ENCODE results near the gene GPR4. TPM values are rescaled to one million over a fixed set of nuclear protein-coding genes. Genes with fewer than 3 reads are reported as not detected.

GPR4 gene
- total RNA-seq, 2 experiments from 2014 or later = 0.38 TPM; not detected in 1

- Histone ChIP-seq H3K4me1 (ENCODE audit: insufficient read depth, low read length, poor library complexity, severe bottlenecking) (peaks cover 35% of the 10 kb centered on the region), H3K27ac (ENCODE audit: low read depth, low read length, poor library complexity, severe bottlenecking) (peak overlapping the region; percentile 16), H3K4me2 (ENCODE audit: low read length) (no peak overlapping the region), H3K36me3 (ENCODE audit: insufficient read depth, low read length) (peaks cover 3% of the 10 kb centered on the region; the same call in 1 of the 2 replicates), H3K9me3 (ENCODE audit: low read length) (no peaks in the 10 kb centered on the region), H2AFZ (ENCODE audit: low read length) (no peak overlapping the region), H4K20me1 (ENCODE audit: insufficient read depth, low read length) (no peaks in the 10 kb centered on the region), H3K9me2 (ENCODE audit: insufficient read depth, low read length) (no peaks in the 10 kb centered on the region), H3K4me3 (ENCODE audit: low read depth, low read length, poor library complexity, severe bottlenecking) (no peak overlapping the region), H3K79me2 (ENCODE audit: insufficient read depth, low read depth, low read length) (no peaks in the 10 kb centered on the region)
- POLR2A ChIA-PET = no interaction called here
- intact Hi-C loops (cut with micrococcal nuclease; ENCODE audit: unreplicated experiment) = no loop called here
- BruUV-seq (replicated peaks) = no TSS peak
- CTCF ChIA-PET (ENCODE audit: unreplicated experiment) = no interaction called here
- DNase-seq (ENCODE audit: low spot score) = no peak
- TF ChIP-seq EZH2phosphoT487 (IDR thresholded peaks at IDR 0.05; ENCODE audit: borderline replicate concordance, low read depth, low read length) (no peak), CTCF (conservative IDR thresholded peaks at IDR 0.05; ENCODE audit: low read length) (no peak)
Observed at GRCh38 chr19:45547965-45548609, 53.9 kb downstream of the GPR4 start.

- no peaks in the 10 kb centered on the region for H4K20me1 ChIP-seq (ENCODE audit: insufficient read depth, low read length)
- H3K4me3 ChIP-seq (ENCODE audit: low read depth, low read length, poor library complexity, severe bottlenecking) = no peak overlapping the region
- peak overlapping the region; percentile 45 for H3K4me2 ChIP-seq (ENCODE audit: low read length)
- H3K9me3 ChIP-seq (ENCODE audit: low read length) = no peaks in the 10 kb centered on the region
- ChIA-PET CTCF (ENCODE audit: unreplicated experiment) (no interaction called here), POLR2A (no interaction called here)
- no TSS peak for BruUV-seq (replicated peaks)
- no peaks in the 10 kb centered on the region for H3K9me2 ChIP-seq (ENCODE audit: insufficient read depth, low read length)
- peak; percentile 55 for DNase-seq (ENCODE audit: low spot score)
- H2AFZ ChIP-seq (ENCODE audit: low read length) = peak overlapping the region; percentile 11; the same call in 1 of the 2 replicates
- no peaks in the 10 kb centered on the region for H3K36me3 ChIP-seq (ENCODE audit: insufficient read depth, low read length)
- TF ChIP-seq CTCF (conservative IDR thresholded peaks at IDR 0.05; ENCODE audit: low read length) (no peak), EZH2phosphoT487 (IDR thresholded peaks at IDR 0.05; ENCODE audit: borderline replicate concordance, low read depth, low read length) (no peak)
- H3K4me1 ChIP-seq (ENCODE audit: insufficient read depth, low read length, poor library complexity, severe bottlenecking) = peaks cover 43% of the 10 kb centered on the region
- intact Hi-C loops (cut with micrococcal nuclease; ENCODE audit: unreplicated experiment) = no loop called here
- peak overlapping the region; percentile 57 for H3K27ac ChIP-seq (ENCODE audit: low read depth, low read length, poor library complexity, severe bottlenecking)
- H3K79me2 ChIP-seq (ENCODE audit: insufficient read depth, low read depth, low read length) = no peaks in the 10 kb centered on the region
Observed at GRCh38 chr19:45547211-45547770, 54.7 kb downstream of the GPR4 start.

- intact Hi-C loops (cut with micrococcal nuclease; ENCODE audit: unreplicated experiment) = no loop called here
- no TSS peak for BruUV-seq (replicated peaks)
- ChIA-PET POLR2A (no interaction called here), CTCF (ENCODE audit: unreplicated experiment) (no interaction called here)
- no peak for DNase-seq (ENCODE audit: low spot score)
- no peak overlapping the region for H3K4me3 ChIP-seq (ENCODE audit: low read depth, low read length, poor library complexity, severe bottlenecking)
- no peak overlapping the region for H3K27ac ChIP-seq (ENCODE audit: low read depth, low read length, poor library complexity, severe bottlenecking)
- H4K20me1 ChIP-seq (ENCODE audit: insufficient read depth, low read length) = no peaks in the 10 kb centered on the region
- peaks cover 42% of the 10 kb centered on the region for H3K4me1 ChIP-seq (ENCODE audit: insufficient read depth, low read length, poor library complexity, severe bottlenecking)
- no peaks in the 10 kb centered on the region for H3K79me2 ChIP-seq (ENCODE audit: insufficient read depth, low read depth, low read length)
- no peaks in the 10 kb centered on the region for H3K9me2 ChIP-seq (ENCODE audit: insufficient read depth, low read length)
- H3K4me2 ChIP-seq (ENCODE audit: low read length) = no peak overlapping the region
- TF ChIP-seq EZH2phosphoT487 (IDR thresholded peaks at IDR 0.05; ENCODE audit: borderline replicate concordance, low read depth, low read length) (no peak), CTCF (conservative IDR thresholded peaks at IDR 0.05; ENCODE audit: low read length) (no peak)
- H2AFZ ChIP-seq (ENCODE audit: low read length) = no peak overlapping the region
- peaks cover 11% of the 10 kb centered on the region; the same call in 1 of the 2 replicates for H3K9me3 ChIP-seq (ENCODE audit: low read length)
- no peaks in the 10 kb centered on the region for H3K36me3 ChIP-seq (ENCODE audit: insufficient read depth, low read length)
Observed at GRCh38 chr19:45542234-45542668, 59.8 kb downstream of the GPR4 start.

All from OCI-LY7 (cell line).